GM21786 (cell line): ENCODE results near the gene ZBTB17.
"Not testable (repeated sequence)": the region's sequence is repeated elsewhere in the genome, so short reads cannot be mapped to it uniquely, and the experiment has no call there.

Experiments
- ATAC-seq: cut with Tn5 transposase; IDR thresholded peaks from one replicate; pipeline ENCODE4 v1.9.1; 2021; ENCODE audit not compliant: unreplicated experiment

Gene ZBTB17

GRCh38 chr1:15937706-15938168 lies 38.2 kb downstream of the ZBTB17 start:
- no peak for ATAC-seq

GRCh38 chr1:15937146-15937545 lies 38.8 kb downstream of the ZBTB17 start:
- ATAC-seq: no peak

- ATAC-seq: no peak
Observed at GRCh38 chr1:15936025-15936424, 39.9 kb downstream of the ZBTB17 start.

- ATAC-seq: no peak
Observed at GRCh38 chr1:15935056-15935950, 40.6 kb downstream of the ZBTB17 start.

- ATAC-seq: no peak
Observed at GRCh38 chr1:15934211-15935055, 41.5 kb downstream of the ZBTB17 start.

GRCh38 chr1:15933684-15934083 lies 42.2 kb downstream of the ZBTB17 start:
- ATAC-seq: no peak

- no peak for ATAC-seq
Observed at GRCh38 chr1:15932612-15933011, 43.3 kb downstream of the ZBTB17 start.

- ATAC-seq: no peak
Observed at GRCh38 chr1:15931884-15932283, 44.0 kb downstream of the ZBTB17 start.

GRCh38 chr1:15931401-15931800 lies 44.5 kb downstream of the ZBTB17 start:
- ATAC-seq: no peak

- no peak for ATAC-seq
Observed at GRCh38 chr1:15928971-15929965, 46.6 kb downstream of the ZBTB17 start.

- ATAC-seq: not testable (repeated sequence)
Observed at GRCh38 chr1:15926448-15926847, 49.5 kb downstream of the ZBTB17 start.

- ATAC-seq: no peak
Observed at GRCh38 chr1:15923241-15923640, 52.7 kb downstream of the ZBTB17 start.

- peak; percentile 74 for ATAC-seq
Observed at GRCh38 chr1:15918962-15919715, 56.8 kb downstream of the ZBTB17 start.

- no peak for ATAC-seq
Observed at GRCh38 chr1:15916916-15917315, 59.0 kb downstream of the ZBTB17 start.

GRCh38 chr1:15916417-15916816 lies 59.5 kb downstream of the ZBTB17 start:
- ATAC-seq: no peak

GRCh38 chr1:15915991-15916390 lies 59.9 kb downstream of the ZBTB17 start:
- no peak for ATAC-seq

- not testable (repeated sequence) for ATAC-seq
Observed at GRCh38 chr1:15913607-15914006, 62.3 kb downstream of the ZBTB17 start.

GRCh38 chr1:15911927-15912326 lies 64.0 kb downstream of the ZBTB17 start:
- ATAC-seq: no peak

GRCh38 chr1:15911141-15911540 lies 64.8 kb downstream of the ZBTB17 start:
- no peak for ATAC-seq

- no peak for ATAC-seq
Observed at GRCh38 chr1:15908597-15908996, 67.3 kb downstream of the ZBTB17 start.
